GM18520 (cell line): ENCODE data around the gene CISD2.
"Not testable (repeated sequence)": the region's sequence is repeated elsewhere in the genome, so short reads cannot be mapped to it uniquely, and the experiment has no call there.

ENCODE experiments used
- ATAC-seq: cut with Tn5 transposase; IDR thresholded peaks from one replicate; pipeline ENCODE4 v1.9.1; 2021; ENCODE audit not compliant: unreplicated experiment

CISD2 gene

DNA sequence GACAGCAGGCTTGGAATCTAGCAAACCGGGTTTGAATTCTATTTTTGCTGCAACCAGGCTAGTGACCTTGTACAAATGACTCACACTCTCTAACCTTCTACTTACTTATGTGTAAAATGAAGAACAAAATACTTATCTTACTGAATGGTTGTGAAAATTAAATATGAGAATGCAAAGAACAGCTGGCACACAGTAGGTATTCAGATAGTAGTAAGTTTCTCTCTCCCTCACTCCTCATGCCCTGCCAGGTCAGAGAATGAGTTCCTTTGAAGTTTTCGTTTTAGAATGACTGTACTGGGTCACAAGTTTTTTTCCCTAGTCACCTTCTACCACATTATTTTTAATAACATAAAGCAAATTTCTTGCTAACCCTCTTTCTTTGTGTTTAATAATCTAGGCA is 33.0 kb downstream of the CISD2 start:
- no peak for ATAC-seq

DNA sequence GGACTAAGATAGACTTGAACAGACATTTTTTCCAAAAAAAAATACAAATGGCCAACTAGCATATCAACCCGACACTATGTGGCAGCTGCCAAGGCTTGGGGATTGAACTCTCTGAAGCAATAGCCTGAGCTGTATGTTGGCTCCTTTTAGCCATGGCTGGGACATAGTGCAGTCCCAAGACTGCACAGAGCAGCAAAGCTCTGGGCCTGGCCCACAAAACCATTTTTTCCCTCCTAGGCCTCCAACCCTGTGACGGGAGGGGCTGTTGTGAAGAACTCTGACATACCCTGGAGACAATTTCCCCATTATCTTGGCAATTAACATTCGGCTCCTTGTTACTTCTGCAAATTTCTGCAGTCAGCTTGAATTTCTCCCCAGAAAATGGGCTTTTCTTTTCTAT is 50.1 kb downstream of the CISD2 start:
- no peak for ATAC-seq

DNA sequence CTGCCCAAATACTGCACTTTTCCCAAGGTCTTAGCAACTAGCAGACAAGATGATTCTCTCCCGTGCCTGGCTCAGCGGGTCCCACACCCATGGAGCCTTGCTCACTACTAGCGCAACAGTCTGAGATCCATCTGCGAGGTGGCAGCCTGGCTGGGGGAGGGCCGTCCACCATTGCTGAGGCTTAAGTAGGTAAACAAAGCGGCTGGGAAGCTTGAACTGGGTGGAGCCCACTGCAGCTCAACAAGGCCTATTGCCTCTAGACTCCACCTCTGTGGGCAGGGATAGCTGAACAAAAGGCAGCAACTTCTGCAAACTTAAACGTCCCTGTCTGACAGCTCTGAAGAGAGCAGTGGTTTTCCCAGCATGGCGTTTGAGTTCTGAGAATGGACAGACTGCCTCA is 50.9 kb downstream of the CISD2 start:
- not testable (repeated sequence) for ATAC-seq

DNA sequence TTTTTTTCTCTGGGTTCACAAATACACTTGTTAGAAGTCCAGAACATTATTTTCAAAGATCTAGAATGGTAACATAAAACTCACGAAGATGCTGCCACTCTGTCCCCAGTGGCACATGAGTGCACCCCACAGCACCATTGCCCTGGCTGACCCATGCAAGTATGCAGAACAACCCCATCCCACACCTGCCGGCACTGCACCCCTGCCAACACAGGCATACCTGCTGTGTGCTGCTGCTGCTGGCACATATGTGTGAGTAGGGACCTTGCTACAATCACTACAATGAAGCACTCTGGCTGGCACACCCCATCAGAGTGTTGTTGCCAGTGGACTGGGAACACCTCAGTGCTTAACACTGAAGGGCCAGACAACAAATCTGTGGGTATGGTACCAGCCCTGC is 66.9 kb downstream of the CISD2 start:
- ATAC-seq: no peak

DNA sequence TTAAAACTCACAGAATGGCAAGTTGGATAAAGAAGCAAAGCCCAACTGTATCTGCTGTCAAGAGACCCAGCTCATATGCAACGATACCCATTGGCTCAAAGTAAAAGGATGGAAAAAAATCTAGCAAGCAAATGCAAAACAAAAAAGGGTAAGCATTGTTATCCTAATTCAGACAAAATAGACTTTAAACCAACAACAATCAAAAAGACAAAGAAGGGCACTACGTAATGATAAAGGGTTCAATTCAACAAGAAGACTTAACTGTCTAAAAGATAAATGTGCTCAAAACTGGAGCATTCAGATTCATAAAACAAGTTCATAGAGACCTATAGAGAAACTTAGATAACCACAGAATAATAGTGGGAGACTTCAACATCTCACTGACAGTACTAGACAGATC is 69.3 kb downstream of the CISD2 start:
- ATAC-seq: not testable (repeated sequence)
